Measurements from ENCODE around the gene LRRK1. TPM values are rescaled to one million over a fixed set of nuclear protein-coding genes. Genes with fewer than 3 reads are reported as not detected.

LRRK1 gene
- total RNA-seq, 6 experiments from 2014 or later = 0.93 to 3.6 (median 2.5) TPM

GRCh38 chr15:101049856-101050622 is 130.9 kb downstream of the LRRK1 start:
- WGBS (ENCODE audit: insufficient coverage, low coverage, low lambda C conversion rate, missing lambda C conversion rate) = 92% methylated on average over 12 of the region's 22 CpGs
- H3K4me3 ChIP-seq = no peak overlapping the region
- DNase-seq = peak in 2 of 3 donors; percentile 32 to 39
- H3K27me3 ChIP-seq = no peaks in the 10 kb centered on the region
- H3K27ac ChIP-seq = no peak overlapping the region
- TF ChIP-seq POLR2A (IDR thresholded peaks at IDR 0.05) (no peak), CTCF (IDR thresholded peaks at IDR 0.05) (no peak)
- no peaks in the 10 kb centered on the region for H3K9me3 ChIP-seq
- no peak for ATAC-seq
- H3K36me3 ChIP-seq = peaks cover 0 to 1% (median 0%) of the 10 kb centered on the region in 4 donors
- no peaks in the 10 kb centered on the region for H3K4me1 ChIP-seq
- intact Hi-C loops (cut with DNase I) = no loop called here

- Histone ChIP-seq H3K9me3 (no peaks in the 10 kb centered on the region), H3K27me3 (no peaks in the 10 kb centered on the region), H3K4me3 (no peak overlapping the region), H3K4me1 (no peaks in the 10 kb centered on the region), H3K36me3 (peaks cover 0 to 3% (median 0%) of the 10 kb centered on the region in 4 donors), H3K27ac (no peak overlapping the region)
- intact Hi-C loops (cut with DNase I) = no loop called here
- peak in 1 of 3 donors; percentile 32 for DNase-seq
- 73% methylated on average over 5 of the region's 10 CpGs for WGBS (ENCODE audit: insufficient coverage, low coverage, low lambda C conversion rate, missing lambda C conversion rate)
- TF ChIP-seq POLR2A (IDR thresholded peaks at IDR 0.05) (no peak), CTCF (IDR thresholded peaks at IDR 0.05) (no peak)
- ATAC-seq = no peak
Measured at GRCh38 chr15:101050623-101051290, 131.6 kb downstream of the LRRK1 start.

- H3K4me1 ChIP-seq = no peaks in the 10 kb centered on the region
- ATAC-seq = no peak
- WGBS (ENCODE audit: insufficient coverage, low coverage, low lambda C conversion rate, missing lambda C conversion rate) = 76% methylated on average over 2 of the region's 28 CpGs
- no peaks in the 10 kb centered on the region for H3K27me3 ChIP-seq
- no peak overlapping the region for H3K4me3 ChIP-seq
- H3K9me3 ChIP-seq = no peaks in the 10 kb centered on the region
- H3K36me3 ChIP-seq = peaks cover 0 to 3% (median 0%) of the 10 kb centered on the region in 4 donors
- intact Hi-C loops (cut with DNase I) = no loop called here
- no peak for TF ChIP-seq POLR2A (IDR thresholded peaks at IDR 0.05)
- no peak for TF ChIP-seq CTCF (IDR thresholded peaks at IDR 0.05)
- H3K27ac ChIP-seq = no peak overlapping the region
- peak in 1 of 3 donors; percentile 42 for DNase-seq
Measured at GRCh38 chr15:101051291-101052030, 132.3 kb downstream of the LRRK1 start.

- peaks cover 0 to 3% (median 0%) of the 10 kb centered on the region in 4 donors for H3K36me3 ChIP-seq
- 44% methylated on average over 7 of the region's 13 CpGs for WGBS (ENCODE audit: insufficient coverage, low coverage, low lambda C conversion rate, missing lambda C conversion rate)
- DNase-seq = no peak
- no peak overlapping the region for H3K27ac ChIP-seq
- ATAC-seq = no peak
- TF ChIP-seq POLR2A (IDR thresholded peaks at IDR 0.05) (no peak), CTCF (IDR thresholded peaks at IDR 0.05) (no peak)
- no peak overlapping the region for H3K4me3 ChIP-seq
- no peaks in the 10 kb centered on the region for H3K9me3 ChIP-seq
- intact Hi-C loops (cut with DNase I) = no loop called here
- H3K4me1 ChIP-seq = no peaks in the 10 kb centered on the region
- H3K27me3 ChIP-seq = no peaks in the 10 kb centered on the region
Measured at GRCh38 chr15:101052031-101052620, 133.0 kb downstream of the LRRK1 start.
